ENCODE results near the gene FPR3.

GRCh38 chr19:51861870-51862622 lies 67.1 kb downstream of the FPR3 start:
- no peak for TF ChIP-seq EZH2 (IDR thresholded peaks at IDR 0.05)
- TF ChIP-seq POLR2AphosphoS5 (IDR thresholded peaks at IDR 0.05; ENCODE audit: borderline replicate concordance, low read depth, low read length): no peak

Measured in SK-N-MC (cell line).